M059J (cell line): ENCODE measurements around the gene OR13C5. TPM values are rescaled to one million over a fixed set of nuclear protein-coding genes. Genes with fewer than 3 reads are reported as not detected.

Source experiments
- DNase-seq: peaks from one replicate; pipeline ENCODE4 v3.0.0-alpha.2; 2012; ENCODE audit warnings: low read depth
- total RNA-seq: library from RNA; depleted of rRNA; stranded (reverse); fragments of >200 nt; shearing (Covaris generic); gene quantifications from 2 replicates; pipeline ENCODE4 v1.2.3, GENCODE V29; 2014; rRNA removed

Gene OR13C5
- total RNA-seq, 1 experiment from 2014 or later: not detected

- DNase-seq: peak; percentile 2
Observed at GRCh38 chr9:104553261-104553660, 46.0 kb downstream of the OR13C5 start.

Other genes with a start within 250 kb of the OR13C5 start
- gene OR13F1, start 95.2 kb downstream of the OR13C5 start, total RNA-seq: not detected in 2 replicates
- not detected in 2 replicates for gene OR13C4, start 72.2 kb downstream of the OR13C5 start, total RNA-seq
- not detected in 2 replicates for gene OR13C3, start 62.6 kb downstream of the OR13C5 start, total RNA-seq
- gene OR13C8, start 30.2 kb downstream of the OR13C5 start, total RNA-seq: not detected in 2 replicates
- not detected in 2 replicates for gene OR13C2, start 6.2 kb upstream of the OR13C5 start, total RNA-seq
- gene OR13C9, start 18.8 kb upstream of the OR13C5 start, total RNA-seq: not detected in 2 replicates
- gene OR13D1, start 95.1 kb upstream of the OR13C5 start, total RNA-seq: not detected in 2 replicates
- 62.1 and 85.4 TPM in 2 replicates for gene NIPSNAP3A, start 148.3 kb upstream of the OR13C5 start, total RNA-seq
- gene NIPSNAP3B, start 164.7 kb upstream of the OR13C5 start, total RNA-seq: 0.79 and 1.0 TPM in 2 replicates